GM12878 (cell line): Measurements from ENCODE around the gene INHA. TPM values are rescaled to one million over a fixed set of nuclear protein-coding genes. Genes with fewer than 3 reads are reported as not detected.

ENCODE experiments used
- ATAC-seq: fragments of 200-7000 bp; cut with Tn5 transposase; 3 replicates; pipeline ENCODE4 v1.9.1; 2020; ENCODE audit warnings: mild to moderate bottlenecking, moderate library complexity
- BruUV-seq: library from RNA; stranded (reverse); fragments of 400-500 nt; replicated peaks from 2 replicates; lab custom pipeline; 2021; lab: Mats Ljungman, UMichigan
- CTCF ChIA-PET: fragments of 300-600 bp; sonication (Branson Sonifier 250); formaldehyde crosslinking; extraction: SDS; loops from one replicate; lab custom pipeline; 2021; ENCODE audit warnings: inconsistent platforms; lab: Yijun Ruan, JAX
- POLR2A ChIA-PET: fragments of 350-600 bp; formaldehyde crosslinking; extraction: SDS; loops from one replicate; lab custom pipeline; 2021; ENCODE audit warnings: inconsistent platforms; lab: Charles Lee
- RAD21 ChIA-PET: fragments of 300-600 bp; sonication (Branson Sonifier 250); formaldehyde crosslinking; loops from one replicate; lab custom pipeline; 2023; ENCODE audit warnings: antibody characterized with exemption; ENCODE audit not compliant: unreplicated experiment; lab: Charles Lee
- SMC1A ChIA-PET: fragments of 300-600 bp; sonication (Branson Sonifier 250); formaldehyde crosslinking; loops from one replicate; lab custom pipeline; 2023; ENCODE audit not compliant: unreplicated experiment, uncharacterized antibody; lab: Charles Lee
- DNase-seq: peaks from one replicate; pipeline ENCODE4 v3.0.0-alpha.2; 2011; ENCODE audit warnings: low read depth, low spot score
- FAIRE-seq: peaks from 3 replicates; lab custom pipeline; 2011; peaks lifted over from hg19 to GRCh38; lab: Jason Lieb, UNC
- H2AFZ ChIP-seq: 2 replicates; pipeline ENCODE4 v1.6.0; 2011; ENCODE audit warnings: low read depth, low read length, control low read depth; ENCODE audit not compliant: control insufficient read depth
- H3K27ac ChIP-seq: 2 replicates; pipeline ENCODE4 v1.5.1; 2011; ENCODE audit warnings: control low read depth; ENCODE audit not compliant: control insufficient read depth, insufficient read depth
- H3K27me3 ChIP-seq, 2 experiments: replicated peaks in 1 of 2; 2 replicates each; pipeline versions ENCODE4 v1.6.0 to v1.6.1; 2011; ENCODE audit warnings: low read length in 1 of 2; ENCODE audit not compliant: control insufficient read depth in 2 of 2, insufficient read depth in 2 of 2
- H3K36me3 ChIP-seq, 2 experiments: 2 replicates each; pipeline ENCODE4 v1.5.1; 2011; ENCODE audit warnings: low read length in 1 of 2; ENCODE audit not compliant: control insufficient read depth in 2 of 2, insufficient read depth in 2 of 2
- H3K4me1 ChIP-seq: 2 replicates; pipeline ENCODE4 v1.6.1; 2011; ENCODE audit warnings: mild to moderate bottlenecking, low read length, moderate library complexity, mixed read lengths; ENCODE audit not compliant: control insufficient read depth, insufficient read depth
- H3K4me2 ChIP-seq: 2 replicates; pipeline ENCODE4 v1.6.0; 2011; ENCODE audit warnings: control low read depth; ENCODE audit not compliant: control insufficient read depth, insufficient read depth
- H3K4me3 ChIP-seq: fragments of 200-600 bp; sonication (generic); 2 replicates; pipeline ENCODE4 v1.5.1; 2016
- H3K79me2 ChIP-seq: 2 replicates; pipeline ENCODE4 v1.6.0; 2011; ENCODE audit warnings: low read length; ENCODE audit not compliant: control insufficient read depth, insufficient read depth
- H3K9ac ChIP-seq: 2 replicates; pipeline ENCODE4 v1.8.0; 2011; ENCODE audit warnings: low read length, control low read depth, mixed read lengths; ENCODE audit not compliant: control insufficient read depth, insufficient read depth
- H3K9me3 ChIP-seq: replicated peaks from 3 replicates; pipeline ENCODE4 v1.5.1; 2011; ENCODE audit warnings: mild to moderate bottlenecking, low read length; ENCODE audit not compliant: control insufficient read depth, insufficient read depth
- H4K20me1 ChIP-seq: 2 replicates; pipeline ENCODE4 v1.6.0; 2011; ENCODE audit not compliant: control insufficient read depth, insufficient read depth
- GABPA ChIP-seq: IDR thresholded peaks from 2 replicates; pipeline ENCODE4 v1.6.1; 2014; ENCODE audit warnings: antibody characterized with exemption, low read depth, mild to moderate bottlenecking, inconsistent platforms
- HSF1 ChIP-seq: fragments of 150-350 bp; IDR thresholded peaks from 2 replicates; pipeline ENCODE4 v1.6.1; 2014; ENCODE audit warnings: mild to moderate bottlenecking, low read depth, low read length
- KAT2A ChIP-seq: conservative IDR thresholded peaks from 2 replicates; pipeline ENCODE4 v1.6.1; 2011; ENCODE audit warnings: low read depth, low read length; ENCODE audit not compliant: control insufficient read depth
- KLF5 ChIP-seq: fragments of 450-650 bp; IDR thresholded peaks from 2 replicates; pipeline ENCODE4 v1.6.1; 2014; ENCODE audit warnings: mild to moderate bottlenecking; ENCODE audit not compliant: partially characterized antibody
- MEF2A ChIP-seq: IDR thresholded peaks from 2 replicates; pipeline ENCODE4 v1.6.1; 2011; ENCODE audit warnings: low read depth, mild to moderate bottlenecking, low read length, moderate library complexity; ENCODE audit not compliant: insufficient read depth
- MEF2B ChIP-seq: fragments of 450-650 bp; IDR thresholded peaks from 2 replicates; pipeline ENCODE4 v1.6.1; 2018; ENCODE audit warnings: mild to moderate bottlenecking, moderate library complexity; ENCODE audit not compliant: partially characterized antibody, poor library complexity, severe bottlenecking
- PAX5 ChIP-seq: IDR thresholded peaks from 2 replicates; pipeline ENCODE4 v1.6.1; 2011; ENCODE audit warnings: low read depth, low read length, borderline replicate concordance
- POU2F2 ChIP-seq: IDR thresholded peaks from 3 replicates; pipeline ENCODE4 v1.6.1; 2011; ENCODE audit warnings: low read depth, mild to moderate bottlenecking, low read length, borderline replicate concordance
- RAD21 ChIP-seq: IDR thresholded peaks from 2 replicates; pipeline ENCODE4 v1.6.1; 2011; ENCODE audit warnings: mild to moderate bottlenecking, low read depth, low read length, moderate library complexity; ENCODE audit not compliant: insufficient read depth
- RCOR1 ChIP-seq: conservative IDR thresholded peaks from 2 replicates; pipeline ENCODE4 v1.6.1; 2012; ENCODE audit warnings: low read depth, low read length, improper control_type of control experiment
- SPI1 ChIP-seq: IDR thresholded peaks from 2 replicates; pipeline ENCODE4 v1.6.1; 2011; ENCODE audit warnings: low read depth, mild to moderate bottlenecking, low read length, moderate library complexity, borderline replicate concordance; ENCODE audit not compliant: insufficient read depth
- WGBS: methylation state at CpG from one replicate; pipeline ENCODE4 v1.1.6; 2016; ENCODE audit warnings: low lambda C conversion rate; ENCODE audit not compliant: insufficient replicate concordance, insufficient coverage; ENCODE audit errors: missing lambda C conversion rate; 5-methylcytosine and 5-hydroxymethylcytosine counted together
- in situ Hi-C: fragments of 300-500 bp; cut with MboI; formaldehyde crosslinking; loops from 9 replicates; pipeline ENCODE4 v1.14.3; 2018; ENCODE audit warnings: mixed read lengths
- intact Hi-C: fragments of 100-400 bp; cut with micrococcal nuclease; formaldehyde crosslinking; loops from one replicate; pipeline ENCODE4 v1.14.2; 2022; ENCODE audit not compliant: unreplicated experiment
- polyA plus RNA-seq, 11 experiments: library from polyadenylated mRNA; depleted of rRNA in 4 of 11; unstranded in 6 of 11; stranded (reverse) in 5 of 11; fragments of >200 nt; fragmentation: Nextera tagmentation in 4 of 11; fragmentation: Illumina TruSeq in 1 of 11; extraction: Ambion mirVana in 4 of 11; extraction: Trizol in 1 of 11; gene quantifications; 1 replicate in 1 of 11; 2 replicates in 10 of 11; pipeline versions ENCODE4 v1.2.1 to v1.2.3, GENCODE V29; 2011 to 2016; ENCODE audit warnings: inconsistent platforms in 2 of 11, missing spikeins in 2 of 11, low read depth in 1 of 11
- total RNA-seq, 4 experiments: library from RNA; depleted of rRNA in 3 of 4; stranded (reverse); fragments of >200 nt in 3 of 4; fragmentation: Illumina TruSeq in 1 of 4; extraction: Trizol in 1 of 4; gene quantifications; 2 replicates each; pipeline versions ENCODE4 v1.2.1 to v1.2.3, GENCODE V29; 2013 to 2021

Gene INHA
- total and polyA plus RNA-seq, 10 of the 15 experiments (the other 5 are each of a cell fraction or from before 2014, with no cell fraction given): not detected

GRCh38 chr2:219548990-219549389, 23.1 kb upstream of the INHA start:
- Histone ChIP-seq H3K79me2 (no peaks in the 10 kb centered on the region), H3K4me3 (no peak overlapping the region), H3K27me3 (peaks cover 8% of the 10 kb centered on the region in 2 experiments), H3K27ac (no peak overlapping the region), H3K9ac (no peak overlapping the region), H3K4me2 (no peak overlapping the region), H3K36me3 (no peaks in the 10 kb centered on the region), H3K9me3 (no peaks in the 10 kb centered on the region; the same call in 2 of the 3 replicates), H4K20me1 (no peaks in the 10 kb centered on the region; the same call in 1 of the 2 replicates), H2AFZ (no peak overlapping the region), H3K4me1 (no peaks in the 10 kb centered on the region; the same call in 1 of the 2 replicates)
- DNase-seq (no peak), FAIRE-seq (no peak), ATAC-seq (no peak)
- ChIA-PET CTCF (interaction anchor here (1.2 to 2.2 kb wide), 2 partner anchors 12 to 141 kb away, joined by 4 to 6 read pairs; no protein-coding TSS in a partner anchor), SMC1A (no interaction called here), RAD21 (no interaction called here), POLR2A (no interaction called here)
- BruUV-seq: no TSS peak
- WGBS: 67% methylated on average over 18 of the region's 18 CpGs
- TF ChIP-seq GABPA (no peak), SPI1 (no peak), MEF2A (no peak), PAX5 (no peak), RAD21 (no peak), POU2F2 (no peak), KAT2A (no peak), HSF1 (no peak), KLF5 (no peak), RCOR1 (no peak), MEF2B (no peak)
- intact Hi-C loops (no loop called here), in situ Hi-C loops (no loop called here)
